ENCODE measurements around the gene ZDHHC14.

Gene ZDHHC14

DNA sequence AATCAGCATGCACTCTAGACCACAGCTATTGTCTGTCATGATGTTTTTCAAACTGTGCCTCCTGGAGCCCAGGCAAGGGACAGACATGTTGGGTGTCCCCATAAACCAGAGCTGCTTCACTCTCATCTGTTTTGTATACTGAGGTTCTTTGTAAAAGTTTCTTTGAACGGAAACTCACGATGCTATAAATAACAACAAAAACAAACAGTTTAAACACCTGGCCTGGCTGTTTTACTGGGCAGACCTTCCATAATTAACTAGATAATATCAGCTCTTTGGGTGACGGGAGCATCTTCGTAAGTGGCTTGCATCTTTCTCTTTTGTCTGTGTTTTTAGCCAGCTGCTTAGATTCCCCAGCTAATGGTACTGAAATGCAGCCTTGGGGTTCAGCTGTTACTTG lies 190.3 kb downstream of the ZDHHC14 start:
- peak overlapping the region; percentile 86 for H3K9ac ChIP-seq (ENCODE audit: low read length)
- H3K4me2 ChIP-seq (ENCODE audit: low read depth, low read length): peak overlapping the region; percentile 77

GRCh38 chr6:157571950-157572349 lies 191.0 kb downstream of the ZDHHC14 start:
- Histone ChIP-seq H3K4me2 (ENCODE audit: low read depth, low read length) (peak overlapping the region; percentile 77), H3K4me1 (ENCODE audit: low read length) (peaks cover 32% of the 10 kb centered on the region), H4K20me1 (ENCODE audit: insufficient read depth, low read length) (no peaks in the 10 kb centered on the region), H2AFZ (ENCODE audit: low read length) (no peak overlapping the region), H3K27me3 (replicated peaks; ENCODE audit: insufficient read depth, low read length) (no peaks in the 10 kb centered on the region), H3K4me3 (ENCODE audit: low read length) (peak overlapping the region; percentile 42), H3K79me2 (ENCODE audit: low read length) (0 out of 2 replicates have a peak, but pooled peaks cover 6% of the 10 kb centered on the region), H3K36me3 (replicated peaks; ENCODE audit: insufficient read depth, low read length) (no peaks in the 10 kb centered on the region), H3K9ac (ENCODE audit: low read length) (peak overlapping the region; percentile 86), H3K9me3 (replicated peaks; ENCODE audit: insufficient read depth, low read length) (no peaks in the 10 kb centered on the region), H3F3A (ENCODE audit: insufficient read depth, low read length) (peaks cover 26% of the 10 kb centered on the region), H3K27ac (ENCODE audit: low read length) (peak overlapping the region; percentile 99), H3K9me2 (replicated peaks; ENCODE audit: insufficient read depth, low read length) (no peaks in the 10 kb centered on the region)
- DNase-seq: no peak
- TF ChIP-seq EZH2 (optimal IDR thresholded peaks at IDR 0.05; ENCODE audit: low read depth, low read length) (no peak), EZH2phosphoT487 (IDR thresholded peaks at IDR 0.05; ENCODE audit: low read length) (no peak)
- TF ChIP-seq, protein P1, sequence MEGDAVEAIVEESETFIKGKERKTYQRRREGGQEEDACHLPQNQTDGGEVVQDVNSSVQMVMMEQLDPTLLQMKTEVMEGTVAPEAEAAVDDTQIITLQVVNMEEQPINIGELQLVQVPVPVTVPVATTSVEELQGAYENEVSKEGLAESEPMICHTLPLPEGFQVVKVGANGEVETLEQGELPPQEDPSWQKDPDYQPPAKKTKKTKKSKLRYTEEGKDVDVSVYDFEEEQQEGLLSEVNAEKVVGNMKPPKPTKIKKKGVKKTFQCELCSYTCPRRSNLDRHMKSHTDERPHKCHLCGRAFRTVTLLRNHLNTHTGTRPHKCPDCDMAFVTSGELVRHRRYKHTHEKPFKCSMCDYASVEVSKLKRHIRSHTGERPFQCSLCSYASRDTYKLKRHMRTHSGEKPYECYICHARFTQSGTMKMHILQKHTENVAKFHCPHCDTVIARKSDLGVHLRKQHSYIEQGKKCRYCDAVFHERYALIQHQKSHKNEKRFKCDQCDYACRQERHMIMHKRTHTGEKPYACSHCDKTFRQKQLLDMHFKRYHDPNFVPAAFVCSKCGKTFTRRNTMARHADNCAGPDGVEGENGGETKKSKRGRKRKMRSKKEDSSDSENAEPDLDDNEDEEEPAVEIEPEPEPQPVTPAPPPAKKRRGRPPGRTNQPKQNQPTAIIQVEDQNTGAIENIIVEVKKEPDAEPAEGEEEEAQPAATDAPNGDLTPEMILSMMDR (IDR thresholded peaks at IDR 0.05; ENCODE audit: low read length): no peak

More for the DNA sequence above, 190.3 kb downstream of the ZDHHC14 start:
- H3K4me3 ChIP-seq (ENCODE audit: low read length): peak overlapping the region; percentile 42
- no peaks in the 10 kb centered on the region for H4K20me1 ChIP-seq (ENCODE audit: insufficient read depth, low read length)
- H3K27me3 ChIP-seq (replicated peaks; ENCODE audit: insufficient read depth, low read length): no peaks in the 10 kb centered on the region
- H3K79me2 ChIP-seq (ENCODE audit: low read length): 0 out of 2 replicates have a peak, but pooled peaks cover 6% of the 10 kb centered on the region
- H3K9me2 ChIP-seq (replicated peaks; ENCODE audit: insufficient read depth, low read length): no peaks in the 10 kb centered on the region
- H3F3A ChIP-seq (ENCODE audit: insufficient read depth, low read length): peaks cover 26% of the 10 kb centered on the region
- peak; percentile 86 for DNase-seq
- H3K4me1 ChIP-seq (ENCODE audit: low read length): peaks cover 28% of the 10 kb centered on the region
- H2AFZ ChIP-seq (ENCODE audit: low read length): no peak overlapping the region
- H3K9me3 ChIP-seq (replicated peaks; ENCODE audit: insufficient read depth, low read length): no peaks in the 10 kb centered on the region
- TF ChIP-seq EZH2phosphoT487 (IDR thresholded peaks at IDR 0.05; ENCODE audit: low read length): no peak
- TF ChIP-seq, protein P1 (IDR thresholded peaks at IDR 0.05; ENCODE audit: low read length): no peak; the same call in none of the 2 replicates
- no peak for TF ChIP-seq EZH2 (optimal IDR thresholded peaks at IDR 0.05; ENCODE audit: low read depth, low read length)
- H3K36me3 ChIP-seq (replicated peaks; ENCODE audit: insufficient read depth, low read length): no peaks in the 10 kb centered on the region
- peak overlapping the region; percentile 99 for H3K27ac ChIP-seq (ENCODE audit: low read length)

DNA sequence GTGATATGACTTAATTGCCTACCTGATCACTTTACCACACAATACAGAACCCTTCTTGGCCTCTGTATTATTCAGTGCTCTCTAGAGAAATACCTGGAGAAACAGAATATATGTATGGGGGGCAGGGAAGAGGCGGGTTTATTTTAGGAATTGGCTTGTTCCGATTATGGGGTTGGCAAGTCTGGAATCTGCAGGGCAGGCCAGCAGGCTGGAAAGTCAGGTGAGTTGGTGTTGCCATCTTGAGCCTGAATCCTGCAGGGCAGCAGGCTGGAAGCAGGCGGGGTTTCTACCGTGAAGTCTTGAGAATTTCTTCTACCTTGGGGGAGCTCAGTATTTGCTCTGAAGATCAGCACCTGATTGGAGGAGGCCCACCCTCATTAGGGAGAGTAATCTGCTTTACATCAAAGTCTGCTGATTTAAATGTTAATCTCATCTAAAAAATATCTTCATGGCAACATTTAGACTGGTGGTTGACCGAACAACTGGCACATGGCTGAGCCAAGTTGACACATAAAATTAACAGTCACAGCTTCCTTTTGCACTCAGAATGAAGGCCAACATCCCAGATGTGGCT lies 193.9 kb downstream of the ZDHHC14 start:
- DNase-seq: no peak
- Histone ChIP-seq H3K36me3 (replicated peaks; ENCODE audit: insufficient read depth, low read length) (no peaks in the 10 kb centered on the region), H2AFZ (ENCODE audit: low read length) (no peak overlapping the region), H4K20me1 (ENCODE audit: insufficient read depth, low read length) (no peaks in the 10 kb centered on the region), H3K9me2 (replicated peaks; ENCODE audit: insufficient read depth, low read length) (no peaks in the 10 kb centered on the region), H3K4me1 (ENCODE audit: low read length) (peaks cover 29% of the 10 kb centered on the region), H3K27me3 (replicated peaks; ENCODE audit: insufficient read depth, low read length) (no peaks in the 10 kb centered on the region), H3K79me2 (ENCODE audit: low read length) (0 out of 2 replicates have a peak, but pooled peaks cover 6% of the 10 kb centered on the region), H3K9ac (ENCODE audit: low read length) (no peak overlapping the region), H3F3A (ENCODE audit: insufficient read depth, low read length) (peaks cover 22% of the 10 kb centered on the region), H3K4me3 (ENCODE audit: low read length) (no peak overlapping the region), H3K27ac (ENCODE audit: low read length) (no peak overlapping the region), H3K9me3 (replicated peaks; ENCODE audit: insufficient read depth, low read length) (no peaks in the 10 kb centered on the region), H3K4me2 (ENCODE audit: low read depth, low read length) (no peak overlapping the region)
- TF ChIP-seq EZH2 (optimal IDR thresholded peaks at IDR 0.05; ENCODE audit: low read depth, low read length): no peak
- TF ChIP-seq, protein P1 (IDR thresholded peaks at IDR 0.05; ENCODE audit: low read length): no peak
- no peak for TF ChIP-seq EZH2phosphoT487 (IDR thresholded peaks at IDR 0.05; ENCODE audit: low read length)
